A549 (cell line): ENCODE data around the gene MEIOSIN.

Source experiments
- JUNB ChIP-seq: fragments of >200 bp; sonication (Bioruptor Twin); formaldehyde crosslinking; IDR thresholded peaks from 2 replicates; pipeline ENCODE4 v1.6.1; 2016
- MYC ChIP-seq: IDR thresholded peaks from 2 replicates; pipeline ENCODE4 v1.6.1; 2012; ENCODE audit warnings: mild to moderate bottlenecking, inconsistent platforms, low read length, improper control_type of control experiment, borderline replicate concordance
- POLR2A ChIP-seq: IDR thresholded peaks from 2 replicates; pipeline ENCODE4 v1.6.1; 2012; ENCODE audit warnings: mild to moderate bottlenecking, low read length
- RCOR1 ChIP-seq: fragments of 150-350 bp; IDR thresholded peaks from 2 replicates; pipeline ENCODE4 v1.6.1; 2014; ENCODE audit warnings: antibody characterized with exemption, low read length, low read depth
- REST ChIP-seq: fragments of 200-600 bp; sonication (generic); IDR thresholded peaks from 2 replicates; pipeline ENCODE4 v1.6.1; 2016; ENCODE audit warnings: antibody characterized with exemption, mild to moderate bottlenecking, moderate library complexity
- RNF2 ChIP-seq: fragments of 200-600 bp; sonication (generic); IDR thresholded peaks from 2 replicates; pipeline ENCODE4 v1.6.1; 2016; ENCODE audit warnings: low read depth, mild to moderate bottlenecking, antibody characterized with exemption, moderate library complexity, borderline replicate concordance
- USF2 ChIP-seq: fragments of 450-650 bp; IDR thresholded peaks from 2 replicates; pipeline ENCODE4 v1.6.1; 2014; ENCODE audit warnings: antibody characterized with exemption
- ZFP36 ChIP-seq: fragments of 450-650 bp; IDR thresholded peaks from 2 replicates; pipeline ENCODE4 v1.6.1; 2014; ENCODE audit warnings: borderline replicate concordance; ENCODE audit not compliant: partially characterized antibody
- TF ChIP-seq, protein P1 (sequence below): fragments of >200 bp; sonication (Bioruptor Twin); formaldehyde crosslinking; IDR thresholded peaks from 3 replicates; pipeline ENCODE4 v1.5.1; 2016

DNA sequence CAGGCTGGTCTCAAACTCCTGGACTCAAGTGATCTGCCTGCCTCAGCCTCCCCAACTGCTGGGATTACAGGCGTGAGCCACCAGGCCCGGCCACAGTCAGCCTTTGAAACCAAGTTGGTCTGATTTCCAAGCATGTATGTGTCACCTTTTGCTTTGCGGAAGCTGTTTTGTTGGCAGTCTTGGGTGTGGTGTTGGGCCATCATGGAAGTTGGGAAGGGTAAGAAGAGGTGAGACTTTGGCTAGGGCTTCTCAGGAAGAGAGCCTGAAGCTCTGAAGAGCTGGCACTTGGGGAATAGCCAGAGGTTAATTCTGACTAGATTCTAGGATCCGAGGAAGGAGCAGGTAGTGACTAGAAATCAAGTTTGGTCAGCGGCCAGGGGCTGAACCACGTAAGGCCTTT lies 79.1 kb downstream of the MEIOSIN start:
- TF ChIP-seq, protein P1, sequence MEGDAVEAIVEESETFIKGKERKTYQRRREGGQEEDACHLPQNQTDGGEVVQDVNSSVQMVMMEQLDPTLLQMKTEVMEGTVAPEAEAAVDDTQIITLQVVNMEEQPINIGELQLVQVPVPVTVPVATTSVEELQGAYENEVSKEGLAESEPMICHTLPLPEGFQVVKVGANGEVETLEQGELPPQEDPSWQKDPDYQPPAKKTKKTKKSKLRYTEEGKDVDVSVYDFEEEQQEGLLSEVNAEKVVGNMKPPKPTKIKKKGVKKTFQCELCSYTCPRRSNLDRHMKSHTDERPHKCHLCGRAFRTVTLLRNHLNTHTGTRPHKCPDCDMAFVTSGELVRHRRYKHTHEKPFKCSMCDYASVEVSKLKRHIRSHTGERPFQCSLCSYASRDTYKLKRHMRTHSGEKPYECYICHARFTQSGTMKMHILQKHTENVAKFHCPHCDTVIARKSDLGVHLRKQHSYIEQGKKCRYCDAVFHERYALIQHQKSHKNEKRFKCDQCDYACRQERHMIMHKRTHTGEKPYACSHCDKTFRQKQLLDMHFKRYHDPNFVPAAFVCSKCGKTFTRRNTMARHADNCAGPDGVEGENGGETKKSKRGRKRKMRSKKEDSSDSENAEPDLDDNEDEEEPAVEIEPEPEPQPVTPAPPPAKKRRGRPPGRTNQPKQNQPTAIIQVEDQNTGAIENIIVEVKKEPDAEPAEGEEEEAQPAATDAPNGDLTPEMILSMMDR = no peak
- TF ChIP-seq USF2 (no peak), JUNB (no peak), ZFP36 (no peak), POLR2A (no peak), MYC (no peak), REST (no peak), RNF2 (no peak), RCOR1 (no peak)
